Liver (tissue), 9 donors: ENCODE data around the gene SHMT2. TPM values are rescaled to one million over a fixed set of nuclear protein-coding genes. Genes with fewer than 3 reads are reported as not detected.

Source experiments
- DNase-seq: peaks from one replicate; pipeline ENCODE4 v3.0.0-alpha.2; 2017; ENCODE audit warnings: low spot score
- H3K27ac ChIP-seq, 2 donors: one replicate each; pipeline ENCODE4 v1.7.0; 2013; ENCODE audit warnings: inconsistent platforms in 2 of 2, low read length in 2 of 2, control low read depth in 1 of 2, low read depth in 1 of 2, mild to moderate bottlenecking in 1 of 2
- H3K27me3 ChIP-seq, 4 donors: one replicate each; pipeline versions ENCODE4 v1.6.1 to v1.7.0; 2013; ENCODE audit warnings: low read length in 3 of 4, inconsistent platforms in 1 of 4, mild to moderate bottlenecking in 1 of 4, moderate library complexity in 1 of 4; ENCODE audit not compliant: control insufficient read depth in 4 of 4, insufficient read depth in 4 of 4
- H3K36me3 ChIP-seq, 4 donors: one replicate each; pipeline versions ENCODE4 v1.6.1 to v1.7.0; 2013; ENCODE audit warnings: low read length in 3 of 4, mild to moderate bottlenecking in 3 of 4, low read depth in 1 of 4, moderate library complexity in 1 of 4; ENCODE audit not compliant: control insufficient read depth in 4 of 4, insufficient read depth in 3 of 4
- H3K4me1 ChIP-seq, 4 donors: one replicate each; pipeline versions ENCODE4 v1.6.1 to v1.7.0; 2013; ENCODE audit warnings: low read length in 3 of 4, mild to moderate bottlenecking in 3 of 4, moderate library complexity in 1 of 4; ENCODE audit not compliant: control insufficient read depth in 4 of 4, insufficient read depth in 4 of 4
- H3K4me3 ChIP-seq, 3 donors: one replicate each; pipeline versions ENCODE4 v1.6.1 to v1.7.0; 2013; ENCODE audit warnings: low read length in 3 of 3, control low read depth in 1 of 3, low read depth in 1 of 3, mild to moderate bottlenecking in 1 of 3
- H3K9ac ChIP-seq, 2 donors: one replicate each; pipeline ENCODE4 v1.7.0; 2013; ENCODE audit warnings: low read length in 2 of 2, mild to moderate bottlenecking in 2 of 2, moderate library complexity in 2 of 2, control low read depth in 1 of 2, low read depth in 1 of 2
- H3K9me3 ChIP-seq, 4 donors: one replicate each; pipeline versions ENCODE4 v1.6.1 to v1.7.0; 2013; ENCODE audit warnings: low read length in 3 of 4; ENCODE audit not compliant: control insufficient read depth in 4 of 4
- FOXA1 ChIP-seq: IDR thresholded peaks from 2 replicates; pipeline ENCODE4 v1.6.1; 2016; ENCODE audit warnings: antibody characterized with exemption
- FOXA2 ChIP-seq: IDR thresholded peaks from 2 replicates; pipeline ENCODE4 v1.6.1; 2016; ENCODE audit warnings: antibody characterized with exemption
- GABPA ChIP-seq, 2 donors: IDR thresholded peaks in 1 of 2; conservative IDR thresholded peaks in 1 of 2; 2 replicates each; pipeline ENCODE4 v1.6.1; 2016; ENCODE audit warnings: antibody characterized with exemption in 2 of 2, mild to moderate bottlenecking in 1 of 2, moderate library complexity in 1 of 2
- HNF4A ChIP-seq, 2 donors: conservative IDR thresholded peaks; 2 replicates each; pipeline ENCODE4 v1.6.1; 2016; ENCODE audit warnings: antibody characterized with exemption in 2 of 2, mild to moderate bottlenecking in 2 of 2
- HNF4G ChIP-seq: IDR thresholded peaks from 2 replicates; pipeline ENCODE4 v1.6.1; 2016; ENCODE audit warnings: antibody characterized with exemption
- JUND ChIP-seq, 2 donors: IDR thresholded peaks; 2 replicates each; pipeline ENCODE4 v1.6.1; 2016; ENCODE audit warnings: antibody characterized with exemption in 2 of 2
- NR2F2 ChIP-seq: IDR thresholded peaks from 2 replicates; pipeline ENCODE4 v1.6.1; 2016; ENCODE audit warnings: antibody characterized with exemption
- RXRA ChIP-seq, 2 donors: IDR thresholded peaks; 2 replicates each; pipeline ENCODE4 v1.6.1; 2017 to 2018; ENCODE audit warnings: antibody characterized with exemption in 2 of 2, mild to moderate bottlenecking in 1 of 2
- SP1 ChIP-seq: IDR thresholded peaks from 2 replicates; pipeline ENCODE4 v1.6.1; 2018; ENCODE audit warnings: antibody characterized with exemption, mild to moderate bottlenecking
- TAF1 ChIP-seq: conservative IDR thresholded peaks from 2 replicates; pipeline ENCODE4 v1.6.1; 2016; ENCODE audit warnings: antibody characterized with exemption, mild to moderate bottlenecking
- YY1 ChIP-seq: IDR thresholded peaks from 2 replicates; pipeline ENCODE4 v1.6.1; 2016; ENCODE audit warnings: antibody characterized with exemption, mild to moderate bottlenecking
- WGBS: extraction: QIAGEN DNeasy Blood & Tissue Kit; methylation state at CpG from one replicate; pipeline ENCODE4 v1.1.7; 2013; 5-methylcytosine and 5-hydroxymethylcytosine counted together
- polyA plus RNA-seq, 2 donors: library from polyadenylated mRNA; stranded (reverse) in 1 of 2; unstranded in 1 of 2; fragments of 200-250 nt in 1 of 2; fragments of >200 nt in 1 of 2; fragmentation: Nextera tagmentation in 1 of 2; extraction: Ambion mirVana in 1 of 2; gene quantifications; one replicate each; pipeline versions ENCODE4 v1.2.1 to v1.2.3, GENCODE V29; 2013 to 2015
- total RNA-seq, 2 donors: library from RNA; depleted of rRNA; stranded (reverse); fragments of >200 nt; gene quantifications; one replicate each; pipeline ENCODE4 v1.2.3, GENCODE V29; 2014
- TF ChIP-seq, protein P1 (sequence below): IDR thresholded peaks from 2 replicates; pipeline ENCODE4 v1.6.1; 2016; ENCODE audit warnings: antibody characterized with exemption, mild to moderate bottlenecking
- TF ChIP-seq, protein P2 (sequence below): IDR thresholded peaks from 2 replicates; pipeline ENCODE4 v1.6.1; 2016; ENCODE audit warnings: antibody characterized with exemption
- TF ChIP-seq, protein P3 (sequence below): fragments of 150-350 bp; IDR thresholded peaks from 2 replicates; pipeline ENCODE4 v1.5.1; 2017; ENCODE audit warnings: improper control_type of control experiment, low read depth, low read length; ENCODE audit not compliant: missing input control
- TF ChIP-seq, protein P4 (sequence below): IDR thresholded peaks from 2 replicates; pipeline ENCODE4 v1.6.1; 2016; ENCODE audit warnings: antibody characterized with exemption
- TF ChIP-seq, protein P5 (sequence below): IDR thresholded peaks from 2 replicates; pipeline ENCODE4 v1.6.1; 2016; ENCODE audit warnings: antibody characterized with exemption
- donor health status: healthy.
- donor health status: healthy.
- donor health status: healthy.
- donor health status: healthy.
- donor health status: healthy.

The SHMT2 gene
- total and polyA plus RNA-seq, 4 donors, result 66.7 to 276 (median 179) TPM

DNA sequence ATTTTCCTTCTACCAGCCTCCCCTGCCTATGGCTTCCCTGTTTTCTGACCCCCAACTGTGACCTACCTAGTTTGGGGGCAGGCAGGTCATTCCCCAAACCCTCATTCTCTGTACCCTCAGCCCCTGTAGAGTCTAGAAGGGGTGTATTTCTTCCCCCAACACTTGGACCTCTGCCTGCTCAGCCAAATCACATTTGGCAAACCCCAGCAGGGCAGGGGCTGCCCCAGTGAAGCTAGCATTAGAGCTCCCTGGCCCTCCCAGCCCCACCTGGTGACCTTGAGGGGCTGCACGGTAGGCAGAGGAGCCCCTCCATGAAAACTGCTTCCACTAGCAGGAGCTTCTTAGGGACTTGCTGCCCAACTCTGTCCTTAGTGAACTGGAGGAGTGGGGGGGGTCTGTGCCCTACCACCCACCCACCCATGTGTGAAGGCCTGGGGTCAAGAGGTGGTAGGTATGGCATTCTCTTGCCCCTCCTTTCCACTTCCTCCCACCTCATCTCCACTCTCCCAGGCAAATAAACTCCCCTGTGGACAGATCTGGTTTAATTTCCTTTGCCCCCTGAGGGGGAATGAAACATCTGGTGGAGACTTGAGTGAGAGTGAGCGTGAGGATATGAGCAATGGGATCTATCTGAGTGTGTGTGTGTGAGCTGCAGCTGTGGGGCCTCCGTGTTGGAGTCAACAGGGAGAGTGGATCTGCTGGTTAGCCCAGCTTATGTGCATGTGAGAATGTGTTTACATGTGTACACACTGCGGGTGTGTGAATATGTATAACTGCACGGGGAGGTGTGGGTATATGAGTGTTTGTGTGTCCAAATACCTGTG is 11.3 kb upstream of the SHMT2 start:
- TF ChIP-seq RXRA (IDR thresholded peaks at IDR 0.05) (no peak), FOXA1 (no peak), NR2F2 (no peak), GABPA (IDR thresholded peaks at IDR 0.05 in 1 of 2, conservative IDR thresholded peaks at IDR 0.05 in 1 of 2) (no peak), TAF1 (no peak), FOXA2 (no peak), HNF4G (no peak), HNF4A (conservative IDR thresholded peaks at IDR 0.05) (no peak)
- TF ChIP-seq, protein P1, sequence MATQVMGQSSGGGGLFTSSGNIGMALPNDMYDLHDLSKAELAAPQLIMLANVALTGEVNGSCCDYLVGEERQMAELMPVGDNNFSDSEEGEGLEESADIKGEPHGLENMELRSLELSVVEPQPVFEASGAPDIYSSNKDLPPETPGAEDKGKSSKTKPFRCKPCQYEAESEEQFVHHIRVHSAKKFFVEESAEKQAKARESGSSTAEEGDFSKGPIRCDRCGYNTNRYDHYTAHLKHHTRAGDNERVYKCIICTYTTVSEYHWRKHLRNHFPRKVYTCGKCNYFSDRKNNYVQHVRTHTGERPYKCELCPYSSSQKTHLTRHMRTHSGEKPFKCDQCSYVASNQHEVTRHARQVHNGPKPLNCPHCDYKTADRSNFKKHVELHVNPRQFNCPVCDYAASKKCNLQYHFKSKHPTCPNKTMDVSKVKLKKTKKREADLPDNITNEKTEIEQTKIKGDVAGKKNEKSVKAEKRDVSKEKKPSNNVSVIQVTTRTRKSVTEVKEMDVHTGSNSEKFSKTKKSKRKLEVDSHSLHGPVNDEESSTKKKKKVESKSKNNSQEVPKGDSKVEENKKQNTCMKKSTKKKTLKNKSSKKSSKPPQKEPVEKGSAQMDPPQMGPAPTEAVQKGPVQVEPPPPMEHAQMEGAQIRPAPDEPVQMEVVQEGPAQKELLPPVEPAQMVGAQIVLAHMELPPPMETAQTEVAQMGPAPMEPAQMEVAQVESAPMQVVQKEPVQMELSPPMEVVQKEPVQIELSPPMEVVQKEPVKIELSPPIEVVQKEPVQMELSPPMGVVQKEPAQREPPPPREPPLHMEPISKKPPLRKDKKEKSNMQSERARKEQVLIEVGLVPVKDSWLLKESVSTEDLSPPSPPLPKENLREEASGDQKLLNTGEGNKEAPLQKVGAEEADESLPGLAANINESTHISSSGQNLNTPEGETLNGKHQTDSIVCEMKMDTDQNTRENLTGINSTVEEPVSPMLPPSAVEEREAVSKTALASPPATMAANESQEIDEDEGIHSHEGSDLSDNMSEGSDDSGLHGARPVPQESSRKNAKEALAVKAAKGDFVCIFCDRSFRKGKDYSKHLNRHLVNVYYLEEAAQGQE, result no peak
- TF ChIP-seq, protein P2, sequence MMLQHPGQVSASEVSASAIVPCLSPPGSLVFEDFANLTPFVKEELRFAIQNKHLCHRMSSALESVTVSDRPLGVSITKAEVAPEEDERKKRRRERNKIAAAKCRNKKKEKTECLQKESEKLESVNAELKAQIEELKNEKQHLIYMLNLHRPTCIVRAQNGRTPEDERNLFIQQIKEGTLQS, result no peak
- TF ChIP-seq, protein P3, sequence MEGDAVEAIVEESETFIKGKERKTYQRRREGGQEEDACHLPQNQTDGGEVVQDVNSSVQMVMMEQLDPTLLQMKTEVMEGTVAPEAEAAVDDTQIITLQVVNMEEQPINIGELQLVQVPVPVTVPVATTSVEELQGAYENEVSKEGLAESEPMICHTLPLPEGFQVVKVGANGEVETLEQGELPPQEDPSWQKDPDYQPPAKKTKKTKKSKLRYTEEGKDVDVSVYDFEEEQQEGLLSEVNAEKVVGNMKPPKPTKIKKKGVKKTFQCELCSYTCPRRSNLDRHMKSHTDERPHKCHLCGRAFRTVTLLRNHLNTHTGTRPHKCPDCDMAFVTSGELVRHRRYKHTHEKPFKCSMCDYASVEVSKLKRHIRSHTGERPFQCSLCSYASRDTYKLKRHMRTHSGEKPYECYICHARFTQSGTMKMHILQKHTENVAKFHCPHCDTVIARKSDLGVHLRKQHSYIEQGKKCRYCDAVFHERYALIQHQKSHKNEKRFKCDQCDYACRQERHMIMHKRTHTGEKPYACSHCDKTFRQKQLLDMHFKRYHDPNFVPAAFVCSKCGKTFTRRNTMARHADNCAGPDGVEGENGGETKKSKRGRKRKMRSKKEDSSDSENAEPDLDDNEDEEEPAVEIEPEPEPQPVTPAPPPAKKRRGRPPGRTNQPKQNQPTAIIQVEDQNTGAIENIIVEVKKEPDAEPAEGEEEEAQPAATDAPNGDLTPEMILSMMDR, result no peak
- TF ChIP-seq, protein P4, sequence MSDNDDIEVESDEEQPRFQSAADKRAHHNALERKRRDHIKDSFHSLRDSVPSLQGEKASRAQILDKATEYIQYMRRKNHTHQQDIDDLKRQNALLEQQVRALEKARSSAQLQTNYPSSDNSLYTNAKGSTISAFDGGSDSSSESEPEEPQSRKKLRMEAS, result no peak
- no peak overlapping the region for H3K9ac ChIP-seq
- no peak overlapping the region for H3K27ac ChIP-seq
- H3K9me3 ChIP-seq, result no peaks in the 10 kb centered on the region
- 75% methylated on average over 5 of the region's 5 CpGs for WGBS
- DNase-seq, result no peak
- no peaks in the 10 kb centered on the region for H3K36me3 ChIP-seq
- peaks cover 0 to 24% (median 17%) of the 10 kb centered on the region in 4 donors for H3K27me3 ChIP-seq
- no peak overlapping the region for H3K4me3 ChIP-seq
- H3K4me1 ChIP-seq, result peaks cover 4 to 23% (median 10%) of the 10 kb centered on the region in 4 donors

DNA sequence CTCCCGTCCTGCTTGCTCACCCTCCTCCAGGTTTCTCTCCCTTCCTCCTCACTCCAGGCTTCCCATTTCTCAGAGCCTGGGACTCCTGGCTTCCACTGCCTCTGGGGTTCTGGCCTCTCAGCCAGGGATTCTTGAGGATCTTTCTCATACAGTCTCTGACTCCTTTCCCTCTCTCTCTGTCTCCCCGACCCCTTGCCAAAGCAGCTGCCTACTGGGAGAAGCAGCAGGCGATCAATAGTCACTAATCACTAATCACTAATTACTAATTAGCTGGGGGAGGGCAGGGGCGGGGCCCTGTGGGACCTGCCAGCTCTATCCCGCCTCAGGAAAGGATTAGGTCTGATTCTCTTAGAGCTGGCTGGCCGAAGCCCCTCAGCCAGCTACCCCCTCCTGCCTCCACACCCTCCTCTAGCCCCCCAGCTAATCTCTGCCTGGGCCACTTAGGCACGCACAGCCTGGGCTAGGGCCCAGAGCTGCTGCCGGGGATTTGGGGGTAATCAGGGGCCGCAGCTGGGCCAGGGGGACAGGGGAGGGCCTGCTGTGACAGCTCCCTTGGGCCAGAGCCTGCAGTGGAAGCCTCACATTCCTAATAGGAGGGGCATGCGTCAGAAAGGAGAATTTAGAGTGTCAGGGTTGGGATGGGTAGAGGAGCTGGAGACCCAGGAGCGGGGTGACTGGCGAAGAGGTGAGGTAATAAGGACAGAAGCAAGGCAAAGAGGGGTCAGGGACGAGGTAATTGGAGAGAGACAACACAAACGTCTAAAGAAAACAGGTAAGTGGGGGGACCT is 10.1 kb upstream of the SHMT2 start:
- no peak overlapping the region for H3K9ac ChIP-seq
- WGBS, result 62% methylated on average over 14 of the region's 14 CpGs
- H3K27ac ChIP-seq, result no peak overlapping the region
- no peak overlapping the region for H3K4me3 ChIP-seq
- no peak for DNase-seq
- no peaks in the 10 kb centered on the region for H3K36me3 ChIP-seq
- peaks cover 4 to 23% (median 10%) of the 10 kb centered on the region in 4 donors for H3K4me1 ChIP-seq
- H3K27me3 ChIP-seq, result peaks cover 0 to 26% (median 18%) of the 10 kb centered on the region in 4 donors
- no peaks in the 10 kb centered on the region for H3K9me3 ChIP-seq
- TF ChIP-seq, protein P5, sequence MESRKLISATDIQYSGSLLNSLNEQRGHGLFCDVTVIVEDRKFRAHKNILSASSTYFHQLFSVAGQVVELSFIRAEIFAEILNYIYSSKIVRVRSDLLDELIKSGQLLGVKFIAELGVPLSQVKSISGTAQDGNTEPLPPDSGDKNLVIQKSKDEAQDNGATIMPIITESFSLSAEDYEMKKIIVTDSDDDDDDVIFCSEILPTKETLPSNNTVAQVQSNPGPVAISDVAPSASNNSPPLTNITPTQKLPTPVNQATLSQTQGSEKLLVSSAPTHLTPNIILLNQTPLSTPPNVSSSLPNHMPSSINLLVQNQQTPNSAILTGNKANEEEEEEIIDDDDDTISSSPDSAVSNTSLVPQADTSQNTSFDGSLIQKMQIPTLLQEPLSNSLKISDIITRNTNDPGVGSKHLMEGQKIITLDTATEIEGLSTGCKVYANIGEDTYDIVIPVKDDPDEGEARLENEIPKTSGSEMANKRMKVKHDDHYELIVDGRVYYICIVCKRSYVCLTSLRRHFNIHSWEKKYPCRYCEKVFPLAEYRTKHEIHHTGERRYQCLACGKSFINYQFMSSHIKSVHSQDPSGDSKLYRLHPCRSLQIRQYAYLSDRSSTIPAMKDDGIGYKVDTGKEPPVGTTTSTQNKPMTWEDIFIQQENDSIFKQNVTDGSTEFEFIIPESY, result no peak
- TF ChIP-seq, protein P2, result no peak
- TF ChIP-seq TAF1 (no peak), GABPA (IDR thresholded peaks at IDR 0.05 in 1 of 2, conservative IDR thresholded peaks at IDR 0.05 in 1 of 2) (no peak), YY1 (no peak), RXRA (IDR thresholded peaks at IDR 0.05) (no peak), SP1 (no peak), JUND (IDR thresholded peaks at IDR 0.05) (no peak), NR2F2 (no peak)
- TF ChIP-seq, protein P4, result no peak
- TF ChIP-seq, protein P1, result no peak
